Nephron (organoid): ENCODE data around the gene ZNF451.

ENCODE experiments used
- H3K27ac Mint-ChIP-seq, 3 experiments: 2 replicates each; pipeline ENCODE4 v1.8.0; 2020; ENCODE audit warnings: mixed read lengths in 3 of 3, mild to moderate bottlenecking in 2 of 3, moderate library complexity in 1 of 3
- H3K27me3 Mint-ChIP-seq: 2 replicates; pipeline ENCODE4 v1.8.0; 2021; ENCODE audit warnings: low read depth, mild to moderate bottlenecking, moderate library complexity, mixed read lengths
- H3K36me3 Mint-ChIP-seq: 2 replicates; pipeline ENCODE4 v1.8.0; 2020; ENCODE audit warnings: low read depth, mixed read lengths
- H3K4me1 Mint-ChIP-seq: 2 replicates; pipeline ENCODE4 v1.8.0; 2020; ENCODE audit warnings: mixed read lengths
- H3K4me3 Mint-ChIP-seq, 3 experiments: 2 replicates each; pipeline ENCODE4 v1.8.0; 2020; ENCODE audit warnings: mild to moderate bottlenecking in 3 of 3, mixed read lengths in 3 of 3, moderate library complexity in 2 of 3
- H3K9me3 Mint-ChIP-seq: 2 replicates; pipeline ENCODE4 v1.8.0; 2020; ENCODE audit warnings: mixed read lengths
- TF ChIP-seq, protein P1 (sequence below), 3 experiments: fragments of 200-600 bp; sonication (generic); IDR thresholded peaks; one replicate each; pipeline ENCODE4 v1.5.0; 2021; ENCODE audit warnings: antibody characterized with exemption in 3 of 3; ENCODE audit not compliant: unreplicated experiment in 3 of 3

ZNF451 gene

DNA sequence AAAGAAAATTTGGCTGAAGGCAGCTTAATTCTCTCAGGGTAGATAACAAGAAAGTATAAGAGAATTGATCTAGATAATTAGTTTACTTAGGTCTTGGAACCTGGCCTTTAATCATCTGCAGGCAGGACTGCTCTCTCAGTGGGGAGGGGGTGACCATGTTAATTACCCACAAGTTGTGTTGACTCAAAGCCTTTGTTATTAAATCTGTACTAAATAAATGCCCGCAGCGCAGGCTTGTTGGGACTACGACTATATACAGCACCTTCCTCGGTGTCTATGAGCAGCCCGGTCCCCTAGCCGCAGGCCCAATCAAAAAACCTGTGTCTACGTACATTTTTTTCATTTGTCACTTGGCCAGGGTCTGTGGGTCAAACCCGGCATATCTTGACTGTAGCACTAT, 15.6 kb upstream of the ZNF451 start:
- Mint-ChIP-seq H3K36me3 (peaks cover 28% of the 10 kb centered on the region), H3K4me3 (no peak overlapping the region), H3K9me3 (peaks cover 6% of the 10 kb centered on the region), H3K27ac (no peak overlapping the region), H3K4me1 (no peaks in the 10 kb centered on the region), H3K27me3 (no peaks in the 10 kb centered on the region)
- TF ChIP-seq, protein P1, sequence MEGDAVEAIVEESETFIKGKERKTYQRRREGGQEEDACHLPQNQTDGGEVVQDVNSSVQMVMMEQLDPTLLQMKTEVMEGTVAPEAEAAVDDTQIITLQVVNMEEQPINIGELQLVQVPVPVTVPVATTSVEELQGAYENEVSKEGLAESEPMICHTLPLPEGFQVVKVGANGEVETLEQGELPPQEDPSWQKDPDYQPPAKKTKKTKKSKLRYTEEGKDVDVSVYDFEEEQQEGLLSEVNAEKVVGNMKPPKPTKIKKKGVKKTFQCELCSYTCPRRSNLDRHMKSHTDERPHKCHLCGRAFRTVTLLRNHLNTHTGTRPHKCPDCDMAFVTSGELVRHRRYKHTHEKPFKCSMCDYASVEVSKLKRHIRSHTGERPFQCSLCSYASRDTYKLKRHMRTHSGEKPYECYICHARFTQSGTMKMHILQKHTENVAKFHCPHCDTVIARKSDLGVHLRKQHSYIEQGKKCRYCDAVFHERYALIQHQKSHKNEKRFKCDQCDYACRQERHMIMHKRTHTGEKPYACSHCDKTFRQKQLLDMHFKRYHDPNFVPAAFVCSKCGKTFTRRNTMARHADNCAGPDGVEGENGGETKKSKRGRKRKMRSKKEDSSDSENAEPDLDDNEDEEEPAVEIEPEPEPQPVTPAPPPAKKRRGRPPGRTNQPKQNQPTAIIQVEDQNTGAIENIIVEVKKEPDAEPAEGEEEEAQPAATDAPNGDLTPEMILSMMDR (IDR thresholded peaks at IDR 0.05; ENCODE audit: unreplicated experiment in 3 of 3) = no peak

DNA sequence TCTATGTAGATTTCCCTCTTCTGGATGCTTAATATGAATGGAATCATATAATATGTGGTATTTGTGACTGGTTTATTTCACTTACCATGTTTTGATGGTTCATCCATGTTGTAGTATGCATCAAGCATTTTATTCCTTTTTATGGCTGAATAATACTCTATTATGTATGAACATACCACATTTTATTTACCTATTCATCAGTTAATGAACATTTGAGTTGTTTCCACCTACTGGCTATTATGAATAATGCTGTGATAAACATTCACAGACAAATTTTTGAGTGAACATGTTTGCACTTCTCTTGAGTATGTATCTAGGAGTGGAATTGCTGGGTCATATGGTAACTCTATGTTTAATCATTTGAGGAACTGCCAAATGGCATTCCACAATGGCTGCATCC, 14.9 kb upstream of the ZNF451 start:
- peaks cover 28% of the 10 kb centered on the region for H3K36me3 Mint-ChIP-seq
- no peaks in the 10 kb centered on the region for H3K4me1 Mint-ChIP-seq
- peaks cover 6% of the 10 kb centered on the region for H3K9me3 Mint-ChIP-seq
- H3K27ac Mint-ChIP-seq = no peak overlapping the region
- TF ChIP-seq, protein P1 (IDR thresholded peaks at IDR 0.05; ENCODE audit: unreplicated experiment in 3 of 3) = no peak
- H3K27me3 Mint-ChIP-seq = no peaks in the 10 kb centered on the region
- H3K4me3 Mint-ChIP-seq = no peak overlapping the region

DNA sequence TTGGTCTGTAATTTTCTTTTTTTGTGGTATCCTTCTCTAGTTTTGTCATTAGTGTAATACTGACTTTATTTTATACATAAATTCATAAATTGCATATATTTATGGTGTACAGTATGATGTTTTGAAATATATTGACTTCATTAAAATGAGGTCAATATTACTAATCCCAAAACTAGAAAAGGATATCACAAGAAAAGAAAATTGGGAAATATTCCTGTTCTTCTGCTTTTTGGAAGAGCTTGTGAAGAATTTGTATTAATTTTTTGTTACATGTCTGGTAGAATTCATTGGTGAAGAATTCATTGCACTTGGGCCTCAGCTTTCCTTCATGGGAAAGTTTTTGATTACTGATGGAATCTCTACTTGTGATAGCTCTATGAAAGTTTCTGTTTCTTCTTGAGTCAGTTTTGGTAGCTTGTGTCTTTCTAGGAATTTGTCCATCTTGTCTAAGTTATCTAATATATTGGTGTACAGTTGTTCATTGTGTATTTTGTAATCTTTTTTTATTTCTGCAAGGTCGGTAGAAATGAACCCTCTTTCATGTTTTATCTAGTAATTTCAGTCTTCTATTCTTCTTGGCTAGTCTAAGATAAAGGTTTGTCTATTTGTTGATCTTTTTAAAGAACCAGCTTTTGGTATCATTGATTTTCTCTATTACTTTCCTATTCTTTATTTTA, 11.3 kb upstream of the ZNF451 start:
- Mint-ChIP-seq H3K9me3 (peaks cover 19% of the 10 kb centered on the region), H3K36me3 (peaks cover 36% of the 10 kb centered on the region), H3K27me3 (no peaks in the 10 kb centered on the region), H3K27ac (no peak overlapping the region), H3K4me3 (no peak overlapping the region), H3K4me1 (no peaks in the 10 kb centered on the region)
- TF ChIP-seq, protein P1 (IDR thresholded peaks at IDR 0.05; ENCODE audit: unreplicated experiment in 3 of 3) = no peak

DNA sequence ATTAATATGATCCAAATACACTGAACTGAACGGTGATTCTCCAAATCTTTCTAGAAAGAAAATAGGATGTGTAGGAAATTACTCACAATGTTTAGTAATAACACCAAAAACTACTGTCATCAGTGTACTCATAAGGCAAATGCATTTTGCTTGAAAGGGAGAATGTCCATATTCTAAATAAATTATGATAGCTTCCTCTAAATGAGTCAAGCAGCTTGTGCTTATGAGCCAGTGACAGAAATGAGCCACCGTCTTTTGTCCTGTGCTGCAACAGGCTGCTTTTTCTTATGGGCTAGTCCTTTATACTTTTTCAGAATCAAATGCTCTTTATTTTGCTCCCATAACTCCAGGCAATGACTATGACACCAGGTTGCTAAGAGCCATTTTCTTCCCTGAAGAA, 4.5 kb upstream of the ZNF451 start:
- Mint-ChIP-seq H3K4me1 (peaks cover 6% of the 10 kb centered on the region), H3K9me3 (peaks cover 9% of the 10 kb centered on the region), H3K4me3 (no peak overlapping the region), H3K27ac (peak overlapping the region in 1 of 3 experiments; percentile 33), H3K36me3 (peaks cover 6% of the 10 kb centered on the region), H3K27me3 (no peaks in the 10 kb centered on the region)
- TF ChIP-seq, protein P1 (IDR thresholded peaks at IDR 0.05; ENCODE audit: unreplicated experiment in 3 of 3) = no peak

DNA sequence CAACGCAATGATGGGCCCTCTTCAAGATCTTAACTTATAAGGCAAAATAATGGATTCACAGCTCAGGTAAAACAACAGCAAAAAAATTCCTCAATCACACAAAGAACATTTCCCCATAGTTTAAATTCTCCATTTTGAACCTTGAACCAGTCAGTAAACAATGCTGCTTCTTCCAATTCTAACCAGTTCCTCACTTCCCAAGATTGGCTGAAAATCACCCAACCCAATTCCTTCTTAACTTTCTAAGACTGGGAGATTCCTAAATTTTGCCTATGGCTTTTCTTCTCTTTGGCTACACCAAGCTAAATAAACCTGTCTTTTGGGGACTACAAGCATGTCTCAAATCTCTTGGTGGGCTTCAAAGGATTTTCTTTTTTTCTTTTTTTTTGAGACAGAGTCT, 3.1 kb upstream of the ZNF451 start:
- no peaks in the 10 kb centered on the region for H3K27me3 Mint-ChIP-seq
- no peak overlapping the region for H3K4me3 Mint-ChIP-seq
- peaks cover 14% of the 10 kb centered on the region for H3K4me1 Mint-ChIP-seq
- no peak overlapping the region for H3K27ac Mint-ChIP-seq
- TF ChIP-seq, protein P1 (IDR thresholded peaks at IDR 0.05; ENCODE audit: unreplicated experiment in 3 of 3) = no peak
- H3K36me3 Mint-ChIP-seq = peaks cover 8% of the 10 kb centered on the region
- H3K9me3 Mint-ChIP-seq = peaks cover 4% of the 10 kb centered on the region

DNA sequence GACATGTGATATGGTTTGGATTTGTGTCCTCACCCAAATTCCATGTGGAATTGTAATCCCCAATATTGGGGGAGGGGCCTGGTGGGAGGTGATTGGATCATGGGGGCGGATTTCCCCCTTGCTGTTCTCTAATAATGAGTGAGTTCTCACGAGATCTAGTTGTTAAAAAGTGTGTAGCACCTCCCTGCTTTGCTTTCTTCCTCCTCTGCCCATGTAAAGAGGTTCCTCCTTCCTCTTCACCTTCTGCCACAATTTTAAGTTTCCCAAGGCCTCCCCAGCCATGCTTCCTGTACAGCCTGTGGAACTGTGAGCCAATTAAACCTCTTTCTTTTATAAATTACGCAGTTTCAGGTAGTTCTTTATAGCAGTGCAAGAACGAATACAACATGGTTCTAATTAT, 2.1 kb upstream of the ZNF451 start:
- H3K4me3 Mint-ChIP-seq = no peak overlapping the region
- TF ChIP-seq, protein P1 (IDR thresholded peaks at IDR 0.05; ENCODE audit: unreplicated experiment in 3 of 3) = no peak
- H3K36me3 Mint-ChIP-seq = peaks cover 13% of the 10 kb centered on the region
- H3K9me3 Mint-ChIP-seq = no peaks in the 10 kb centered on the region
- H3K27me3 Mint-ChIP-seq = no peaks in the 10 kb centered on the region
- peak overlapping the region in 2 of 3 experiments; percentile 2 to 39 for H3K27ac Mint-ChIP-seq
- H3K4me1 Mint-ChIP-seq = peaks cover 24% of the 10 kb centered on the region
